ENCODE data around the gene OR1J4. TPM values are rescaled to one million over a fixed set of nuclear protein-coding genes. Genes with fewer than 3 reads are reported as not detected.
"Not testable (repeated sequence)": the region's sequence is repeated elsewhere in the genome, so short reads cannot be mapped to it uniquely, and the experiment has no call there.

Gene OR1J4, protein sequence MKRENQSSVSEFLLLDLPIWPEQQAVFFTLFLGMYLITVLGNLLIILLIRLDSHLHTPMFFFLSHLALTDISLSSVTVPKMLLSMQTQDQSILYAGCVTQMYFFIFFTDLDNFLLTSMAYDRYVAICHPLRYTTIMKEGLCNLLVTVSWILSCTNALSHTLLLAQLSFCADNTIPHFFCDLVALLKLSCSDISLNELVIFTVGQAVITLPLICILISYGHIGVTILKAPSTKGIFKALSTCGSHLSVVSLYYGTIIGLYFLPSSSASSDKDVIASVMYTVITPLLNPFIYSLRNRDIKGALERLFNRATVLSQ
- not detected for polyA plus RNA-seq (2013, experiment 1 of 2; ENCODE audit: insufficient read length)
- polyA plus RNA-seq (2013, experiment 2 of 2; ENCODE audit: insufficient read length), result not detected

DNA sequence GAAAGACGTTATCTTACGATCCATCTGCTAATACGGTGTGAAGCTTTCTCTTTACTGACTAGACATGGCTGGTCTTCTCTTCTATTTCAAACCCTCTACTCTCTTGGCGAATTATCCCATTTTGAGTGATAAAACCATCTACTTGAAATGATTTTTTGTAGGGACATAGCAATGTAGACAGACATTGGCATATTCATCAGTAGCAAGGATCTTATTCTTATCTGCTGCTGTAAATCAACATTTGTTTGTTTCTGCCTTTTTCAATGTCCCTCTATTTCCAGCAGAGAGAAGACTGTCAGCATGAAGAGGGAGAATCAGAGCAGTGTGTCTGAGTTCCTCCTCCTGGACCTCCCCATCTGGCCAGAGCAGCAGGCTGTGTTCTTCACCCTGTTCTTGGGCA lies at the start of gene OR1J4:
Gene OR1J4 (plus strand): TSS at position 301 of the 400 bp plus-strand sequence. CDS start 0 bp downstream, at position 301.
- no peak for DNase-seq

- DNase-seq, result no peak
These were observed 44.4 kb upstream of the OR1J4 start for GRCh38 chr9:122474561-122474960.

- no peak for DNase-seq
These were observed 43.2 kb upstream of the OR1J4 start for GRCh38 chr9:122475717-122476116.

DNA sequence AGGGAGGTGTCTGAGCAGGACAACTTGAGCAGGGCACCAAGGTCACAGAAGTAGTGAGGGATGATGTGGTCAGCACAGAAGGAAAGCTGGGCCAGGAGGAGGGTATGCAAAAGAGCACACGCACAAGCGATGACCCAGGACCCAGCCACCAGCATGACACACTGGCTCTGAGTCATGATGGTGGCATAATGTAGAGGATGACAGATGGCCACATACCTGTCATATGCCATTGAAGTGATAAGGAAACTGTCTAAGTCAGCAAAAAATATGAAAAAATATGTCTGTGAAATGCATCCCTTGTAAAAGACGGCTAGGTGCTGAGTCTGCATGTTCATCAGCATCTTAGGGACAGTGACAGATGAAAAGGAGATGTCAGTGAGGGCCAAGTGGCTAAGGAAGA lies 41.6 kb upstream of the OR1J4 start:
- DNase-seq, result no peak

DNA sequence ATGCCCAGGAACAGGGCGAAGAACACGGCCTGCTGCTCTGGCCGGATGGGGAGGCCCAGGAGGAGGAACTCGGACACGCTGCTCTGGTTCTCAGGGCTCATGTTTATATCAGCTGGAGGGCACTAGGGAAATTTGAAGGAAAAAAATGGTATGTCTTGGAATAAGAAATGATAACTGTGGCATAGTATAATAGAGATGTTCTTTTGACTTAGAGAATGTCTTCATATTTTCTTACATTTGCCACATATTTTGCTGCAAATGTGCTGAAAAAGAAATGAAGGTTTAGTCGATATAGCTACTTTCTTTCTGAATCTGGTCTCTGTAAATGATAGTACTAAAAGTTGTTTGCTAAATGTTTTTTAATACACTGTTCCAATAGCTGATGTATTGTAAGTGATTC lies 41.1 kb upstream of the OR1J4 start, which contains the start of gene OR1J1:
Gene OR1J1 (minus strand): TSS at position 101 of the 400 bp plus-strand sequence. CDS start 0 bp downstream, at position 101.
- no peak for DNase-seq

DNA sequence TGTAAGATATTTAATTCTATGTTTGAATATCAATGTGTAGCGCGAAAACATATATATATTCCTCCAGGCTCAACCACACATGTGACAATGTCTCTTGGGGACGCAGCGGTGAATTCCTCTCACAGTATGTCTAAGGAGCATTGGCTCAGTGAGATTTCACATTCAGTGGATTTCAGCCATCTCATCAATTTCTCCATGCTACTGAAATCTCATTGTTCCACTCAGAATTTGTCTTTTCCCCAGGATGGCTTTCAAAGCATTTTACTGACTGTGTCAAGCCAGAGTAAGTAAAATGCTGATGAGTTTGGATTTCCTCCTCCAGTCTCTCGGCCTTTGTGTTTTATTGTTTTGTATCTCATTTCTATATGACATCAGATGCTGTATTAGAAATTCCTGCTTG lies 39.9 kb upstream of the OR1J4 start:
- DNase-seq, result no peak

- DNase-seq, result peak; percentile 3
These were observed 20.1 kb upstream of the OR1J4 start for GRCh38 chr9:122498883-122499288.

GRCh38 chr9:122506964-122507363 lies 12.0 kb upstream of the OR1J4 start:
- DNase-seq, result no peak

DNA sequence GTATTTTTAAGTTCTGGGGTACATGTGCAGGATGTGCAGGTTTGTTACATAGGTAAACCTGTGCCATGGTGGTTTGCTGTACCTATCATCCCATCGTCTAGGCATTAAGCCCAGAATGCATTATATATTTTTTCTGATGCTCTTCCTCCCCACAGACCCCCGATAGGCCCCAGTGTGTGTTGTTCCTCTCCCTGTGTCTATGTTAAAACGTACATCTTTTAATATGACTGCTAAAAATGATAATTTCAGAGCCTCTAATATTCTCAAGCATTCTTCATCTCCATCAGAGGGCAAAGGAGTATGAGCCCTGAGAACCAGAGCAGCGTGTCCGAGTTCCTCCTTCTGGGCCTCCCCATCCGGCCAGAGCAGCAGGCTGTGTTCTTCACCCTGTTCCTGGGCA lies 8.4 kb upstream of the OR1J4 start, which contains the start of gene OR1J2:
Gene OR1J2 (plus strand): TSS at position 301 of the 400 bp plus-strand sequence. CDS start 0 bp downstream, at position 301.
- no peak for DNase-seq

DNA sequence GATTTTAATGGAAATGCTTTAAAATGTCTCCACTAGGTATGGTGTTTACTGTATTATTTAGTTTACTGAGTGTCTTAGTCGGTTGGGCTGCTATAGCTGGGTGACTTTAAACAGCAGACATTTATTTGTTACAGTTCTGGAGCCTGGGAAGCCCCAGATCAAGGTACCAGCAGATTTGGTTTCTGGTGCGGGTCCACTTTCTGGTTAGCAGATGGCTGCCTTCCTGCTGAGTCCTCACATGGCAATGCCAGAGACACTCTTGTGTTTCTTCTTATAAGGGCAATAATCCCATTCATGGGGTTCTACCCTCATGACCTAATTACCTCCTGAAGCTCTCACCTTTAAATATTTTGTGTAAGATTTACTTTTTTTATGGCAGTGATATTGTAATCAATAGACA lies 715 bp upstream of the OR1J4 start:
- DNase-seq, result no peak

GRCh38 chr9:122519376-122519775 lies 435 bp downstream of the OR1J4 start:
- no peak for DNase-seq

DNA sequence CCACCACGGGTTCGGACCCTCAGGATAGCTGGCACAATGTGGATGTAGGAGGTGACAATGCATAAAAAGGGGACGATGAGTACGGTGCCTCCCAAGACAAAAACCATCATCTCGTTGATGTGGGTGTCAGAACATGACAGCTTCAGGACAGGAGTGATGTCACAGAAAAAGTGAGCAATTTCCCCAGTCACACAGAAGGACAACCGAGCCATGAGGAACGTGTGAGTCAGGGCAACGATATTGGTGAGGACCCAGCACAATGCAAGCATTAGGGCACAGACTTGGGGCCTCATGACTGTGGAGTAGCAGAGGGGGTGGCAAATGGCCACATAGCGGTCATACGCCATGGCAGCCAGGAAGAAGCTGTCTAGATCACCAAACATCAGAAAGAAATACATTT lies 7.7 kb downstream of the OR1J4 start:
- DNase-seq, result no peak

DNA sequence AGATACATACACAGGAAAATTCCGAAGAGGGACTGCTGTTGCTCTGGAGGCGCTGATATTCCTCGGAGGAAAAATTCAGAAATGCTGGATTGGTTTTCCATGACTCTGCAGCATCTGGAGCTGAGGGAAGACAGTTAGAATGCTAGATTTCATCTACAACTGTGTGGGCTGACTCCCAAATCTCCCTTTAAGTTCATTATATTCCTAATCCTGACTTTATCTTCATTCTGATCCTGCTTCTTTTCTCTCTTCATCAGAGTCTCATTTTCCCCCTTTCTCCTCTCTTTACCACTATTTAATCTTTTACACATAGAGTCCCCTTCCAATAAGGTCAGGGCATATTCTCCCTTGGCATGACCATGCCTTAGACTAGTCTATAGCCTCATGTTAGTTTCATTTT lies 8.3 kb downstream of the OR1J4 start, which contains the start of gene OR1N1:
Gene OR1N1 (minus strand): TSS at position 101 of the 400 bp plus-strand sequence. CDS start 0 bp downstream, at position 101.
- DNase-seq, result no peak

DNA sequence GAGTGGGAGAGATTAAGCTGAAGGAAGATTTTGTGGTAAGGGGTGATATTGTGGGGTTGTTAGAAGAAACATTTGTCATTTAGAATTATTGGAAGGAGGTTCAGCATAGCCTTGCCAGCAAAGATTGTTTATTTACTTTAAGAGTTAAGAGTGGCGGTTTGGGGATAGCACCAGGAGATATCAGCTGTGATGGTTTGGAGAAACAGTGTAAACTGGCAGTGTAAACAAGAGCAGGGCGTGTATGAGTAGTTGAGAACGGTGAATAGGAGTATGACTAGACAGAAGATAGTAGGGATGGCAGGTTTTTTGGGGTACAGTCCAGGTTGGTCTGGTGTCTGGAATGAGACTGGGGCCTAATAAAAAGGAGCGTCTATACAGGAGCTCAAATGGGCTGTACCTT lies 12.2 kb downstream of the OR1J4 start:
- DNase-seq, result not testable (repeated sequence)

DNA sequence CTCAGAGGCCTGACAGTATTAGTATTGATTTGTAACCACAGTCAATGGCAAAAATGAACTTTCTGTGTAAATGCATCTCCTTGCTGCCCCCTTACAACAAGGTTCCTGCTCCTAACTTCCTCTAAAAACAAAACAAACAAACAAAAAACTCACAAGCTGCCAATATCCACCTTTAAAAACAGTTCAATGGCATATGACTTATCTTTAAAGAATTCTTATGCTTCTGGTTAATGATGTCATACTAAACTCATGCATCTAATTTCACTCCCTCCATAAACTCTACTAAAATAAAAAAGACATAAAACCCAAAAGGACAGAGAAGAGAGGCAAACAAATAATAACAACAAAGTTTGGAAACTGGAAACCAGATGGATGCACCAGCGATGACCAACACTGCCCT lies 17.2 kb downstream of the OR1J4 start:
- DNase-seq, result no peak

DNA sequence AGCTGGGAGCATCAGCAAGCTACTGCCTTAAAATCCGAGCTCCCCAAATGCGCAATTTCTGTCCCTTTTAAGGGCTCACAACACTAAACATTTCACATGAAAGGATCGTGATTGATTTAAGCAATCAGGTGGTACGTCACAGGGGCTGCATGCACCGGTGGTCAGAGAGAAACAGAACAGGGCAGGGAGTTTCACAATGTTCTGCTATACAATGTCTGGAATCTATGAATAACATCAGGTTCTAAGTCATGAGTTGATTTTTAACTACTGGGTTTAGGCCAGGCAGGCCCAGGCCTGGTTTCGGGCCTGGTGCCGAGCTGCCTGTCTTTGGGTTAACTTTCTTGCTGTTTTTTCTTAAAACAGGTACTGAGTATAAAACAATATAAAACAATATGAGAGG lies 18.1 kb downstream of the OR1J4 start:
- DNase-seq, result not testable (repeated sequence)

DNA sequence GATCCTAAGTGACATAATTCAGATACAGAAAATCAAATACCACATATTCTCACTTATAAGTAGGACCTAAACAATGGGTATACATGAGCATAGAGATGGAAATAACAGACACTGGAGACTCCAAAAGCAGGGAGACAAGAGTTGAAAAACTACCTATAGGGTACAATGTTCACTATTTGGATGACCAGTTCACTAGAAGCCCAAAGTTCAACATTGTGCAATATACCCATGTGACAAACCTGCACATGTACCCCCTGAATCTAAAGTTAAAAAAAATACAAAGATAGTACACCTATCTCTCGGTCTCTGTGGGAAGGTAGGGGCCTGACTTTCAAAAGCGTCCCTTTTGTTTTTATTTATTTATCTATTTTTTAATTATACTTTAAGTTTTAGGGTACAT lies 19.8 kb downstream of the OR1J4 start:
- no peak for DNase-seq

DNA sequence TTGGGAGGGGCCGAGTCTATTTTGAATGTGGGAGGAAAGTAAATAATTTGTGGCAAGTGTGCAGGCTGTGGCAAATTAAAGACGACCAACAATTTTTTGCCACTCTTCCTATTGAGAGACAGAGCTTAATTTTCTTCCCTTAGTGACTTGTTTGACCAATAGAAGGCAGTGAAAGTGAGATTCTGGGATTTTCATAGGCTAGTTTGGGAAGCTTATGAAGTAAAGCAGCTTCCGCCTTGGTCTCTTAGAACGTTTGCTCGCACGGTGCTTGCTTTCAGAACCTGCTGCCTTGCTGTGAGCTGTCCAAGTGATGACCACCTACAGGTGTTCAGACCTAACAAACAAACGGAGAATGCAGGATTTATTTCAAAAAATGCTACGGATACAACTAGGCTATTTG lies 27.3 kb downstream of the OR1J4 start:
- no peak for DNase-seq

DNA sequence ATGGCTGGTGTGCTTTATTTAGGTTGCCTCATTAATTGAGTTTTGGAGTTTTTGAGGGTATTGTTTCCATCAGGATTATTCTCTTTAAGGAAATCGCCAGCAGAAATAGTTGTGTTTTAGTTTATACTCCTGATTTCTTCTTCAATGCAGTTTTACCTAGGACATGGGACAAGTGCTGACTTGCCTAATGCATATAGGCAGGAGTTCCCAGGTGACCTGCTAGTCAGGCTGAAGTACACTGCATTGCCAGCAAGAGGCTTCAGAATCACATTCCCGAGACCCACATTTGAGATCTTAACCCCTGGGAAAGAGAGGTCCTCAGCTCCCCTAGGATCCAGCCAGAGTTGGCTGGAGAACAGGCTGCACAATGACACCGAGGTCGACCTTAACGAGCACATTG lies 32.4 kb downstream of the OR1J4 start:
- no peak for DNase-seq

DNA sequence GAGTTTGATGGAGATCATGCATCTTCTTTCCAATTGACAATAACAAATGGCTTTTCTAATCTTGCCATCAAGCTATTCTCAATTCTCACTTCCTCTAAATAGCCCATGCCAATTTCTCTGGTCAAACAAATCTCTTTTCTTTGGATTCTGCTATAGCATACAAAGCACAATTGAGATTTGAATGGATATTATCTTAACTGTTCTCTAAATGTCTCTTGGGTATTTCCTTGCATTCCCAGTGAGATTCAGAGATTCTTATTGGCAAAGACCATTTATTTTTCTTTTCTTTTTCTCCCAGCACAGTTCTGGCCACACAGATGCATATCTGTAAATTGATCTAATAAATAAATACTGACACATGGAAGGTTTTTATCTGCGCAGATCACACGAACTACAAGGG lies 33.9 kb downstream of the OR1J4 start, which contains the start of gene OR1N2:
Gene OR1N2 (plus strand): TSS at position 301 of the 400 bp plus-strand sequence. CDS start 100 bp downstream, outside the sequence.
- no peak for DNase-seq

DNA sequence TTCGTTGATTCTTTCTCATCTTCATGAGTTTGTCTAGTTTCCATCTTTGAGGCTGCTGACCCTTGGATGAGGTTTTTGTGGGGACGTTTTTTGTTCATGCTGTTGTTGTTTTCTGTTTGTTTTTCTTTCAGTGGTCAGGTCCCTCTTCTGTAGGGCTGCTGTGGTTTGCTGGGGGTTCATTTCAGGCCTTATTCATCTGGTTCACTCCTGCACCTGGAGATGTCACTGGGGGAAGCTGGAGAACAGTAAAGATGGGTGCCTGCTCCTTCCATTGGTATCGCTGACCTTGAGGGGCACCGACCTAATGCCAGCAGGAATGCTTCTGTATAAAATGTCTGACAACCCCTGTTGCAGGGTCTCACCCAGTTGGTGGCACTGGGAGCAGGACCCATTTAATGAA lies 42.5 kb downstream of the OR1J4 start:
- DNase-seq, result no peak

- DNase-seq, result no peak
These were observed 43.3 kb downstream of the OR1J4 start for GRCh38 chr9:122562134-122562760.

DNA sequence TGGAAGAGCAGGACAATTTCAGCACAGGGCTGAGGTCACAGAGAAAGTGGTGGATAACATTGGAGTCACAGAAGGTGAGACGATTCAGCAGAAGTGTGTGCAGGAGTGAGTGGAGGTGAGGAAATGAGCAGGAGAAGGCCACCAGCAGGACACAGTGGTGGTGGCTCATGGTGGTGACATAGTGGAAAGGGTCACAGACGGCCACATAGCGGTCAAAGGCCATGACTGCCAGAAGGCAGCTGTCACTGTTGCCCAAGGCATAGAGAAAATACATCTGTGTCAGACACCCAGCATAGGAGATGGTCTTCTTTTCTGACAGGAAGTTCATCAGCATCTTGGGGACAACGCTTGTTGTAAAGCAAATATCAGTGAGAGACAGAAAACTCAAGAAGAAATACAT lies 49.0 kb downstream of the OR1J4 start:
- DNase-seq, result no peak

Data from fibroblast of skin of abdomen (primary cell).